Tibial artery (tissue), 4 donors: ENCODE measurements around the gene RNF167.
A peak's percentile ranks its signal among the peaks of the same experiment; 100 is the strongest.

ENCODE experiments used
- DNase-seq, 2 donors: peaks; one replicate each; pipeline ENCODE4 v3.0.0-alpha.2; 2019
- H3K27ac ChIP-seq, 2 donors: fragments of 200-600 bp; sonication (generic) in 1 of 2; 1 replicate in 1 of 2; 2 replicates in 1 of 2; pipeline ENCODE4 v1.5.1; 2018 to 2019; ENCODE audit warnings: mild to moderate bottlenecking in 1 of 2
- H3K27me3 ChIP-seq, 2 donors: fragments of 200-600 bp; sonication (generic) in 1 of 2; one replicate each; pipeline versions ENCODE4 v1.5.1 to v1.6.0; 2016 to 2019
- H3K36me3 ChIP-seq, 3 donors: fragments of 200-600 bp; sonication (generic) in 2 of 3; one replicate each; pipeline ENCODE4 v1.5.1; 2016 to 2019; ENCODE audit warnings: mild to moderate bottlenecking in 2 of 3
- H3K4me1 ChIP-seq, 4 donors: fragments of 200-600 bp; sonication (generic) in 2 of 4; 1 replicate in 3 of 4; 2 replicates in 1 of 4; pipeline ENCODE4 v1.5.1; 2016 to 2019
- H3K4me3 ChIP-seq, 2 donors: fragments of 200-600 bp; sonication (generic) in 1 of 2; 1 replicate in 1 of 2; 2 replicates in 1 of 2; pipeline ENCODE4 v1.5.1; 2018 to 2019; ENCODE audit warnings: mild to moderate bottlenecking in 2 of 2
- H3K9me3 ChIP-seq, 3 donors: fragments of 200-600 bp; sonication (generic) in 1 of 3; one replicate each; pipeline ENCODE4 v1.5.1; 2016 to 2019
- intact Hi-C: fragments of 100-400 bp; cut with DNase I; formaldehyde crosslinking; loops from one replicate; pipeline ENCODE4 v1.15.0; 2023; ENCODE audit warnings: low total_unique reads
- TF ChIP-seq, protein P1 (sequence below), 2 experiments: fragments of 200-600 bp in 1 of 2; fragments of 450-650 bp in 1 of 2; IDR thresholded peaks; one replicate each; pipeline ENCODE4 v1.5.1; 2017 to 2019; ENCODE audit warnings: antibody characterized with exemption in 2 of 2, mild to moderate bottlenecking in 1 of 2, moderate library complexity in 1 of 2

Gene RNF167

GRCh38 chr17:4942760-4943508, 2.9 kb downstream of the RNF167 start:
- intact Hi-C loops: no loop called here
- peaks cover 9 to 71% (median 60%) of the 10 kb centered on the region in 4 donors for H3K4me1 ChIP-seq
- H3K27me3 ChIP-seq: no peaks in the 10 kb centered on the region
- H3K36me3 ChIP-seq: peaks cover 46 to 55% (median 46%) of the 10 kb centered on the region in 3 donors
- H3K4me3 ChIP-seq: no peak overlapping the region
- TF ChIP-seq, protein P1, sequence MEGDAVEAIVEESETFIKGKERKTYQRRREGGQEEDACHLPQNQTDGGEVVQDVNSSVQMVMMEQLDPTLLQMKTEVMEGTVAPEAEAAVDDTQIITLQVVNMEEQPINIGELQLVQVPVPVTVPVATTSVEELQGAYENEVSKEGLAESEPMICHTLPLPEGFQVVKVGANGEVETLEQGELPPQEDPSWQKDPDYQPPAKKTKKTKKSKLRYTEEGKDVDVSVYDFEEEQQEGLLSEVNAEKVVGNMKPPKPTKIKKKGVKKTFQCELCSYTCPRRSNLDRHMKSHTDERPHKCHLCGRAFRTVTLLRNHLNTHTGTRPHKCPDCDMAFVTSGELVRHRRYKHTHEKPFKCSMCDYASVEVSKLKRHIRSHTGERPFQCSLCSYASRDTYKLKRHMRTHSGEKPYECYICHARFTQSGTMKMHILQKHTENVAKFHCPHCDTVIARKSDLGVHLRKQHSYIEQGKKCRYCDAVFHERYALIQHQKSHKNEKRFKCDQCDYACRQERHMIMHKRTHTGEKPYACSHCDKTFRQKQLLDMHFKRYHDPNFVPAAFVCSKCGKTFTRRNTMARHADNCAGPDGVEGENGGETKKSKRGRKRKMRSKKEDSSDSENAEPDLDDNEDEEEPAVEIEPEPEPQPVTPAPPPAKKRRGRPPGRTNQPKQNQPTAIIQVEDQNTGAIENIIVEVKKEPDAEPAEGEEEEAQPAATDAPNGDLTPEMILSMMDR (IDR thresholded peaks at IDR 0.05): no peak
- no peaks in the 10 kb centered on the region for H3K9me3 ChIP-seq
- H3K27ac ChIP-seq: peak overlapping the region; percentile 95 to 99
- peak in 1 of 2 donors; percentile 41 for DNase-seq

- no peak for DNase-seq
- Histone ChIP-seq H3K4me1 (peaks cover 7 to 59% (median 48%) of the 10 kb centered on the region in 4 donors), H3K36me3 (peaks cover 43 to 54% (median 45%) of the 10 kb centered on the region in 3 donors), H3K27me3 (no peaks in the 10 kb centered on the region), H3K27ac (peak overlapping the region; percentile 95 to 99), H3K4me3 (no peak overlapping the region), H3K9me3 (no peaks in the 10 kb centered on the region)
- intact Hi-C loops: no loop called here
- TF ChIP-seq, protein P1 (IDR thresholded peaks at IDR 0.05): no peak
Observed at GRCh38 chr17:4944163-4944553, 4.1 kb downstream of the RNF167 start.

DNA sequence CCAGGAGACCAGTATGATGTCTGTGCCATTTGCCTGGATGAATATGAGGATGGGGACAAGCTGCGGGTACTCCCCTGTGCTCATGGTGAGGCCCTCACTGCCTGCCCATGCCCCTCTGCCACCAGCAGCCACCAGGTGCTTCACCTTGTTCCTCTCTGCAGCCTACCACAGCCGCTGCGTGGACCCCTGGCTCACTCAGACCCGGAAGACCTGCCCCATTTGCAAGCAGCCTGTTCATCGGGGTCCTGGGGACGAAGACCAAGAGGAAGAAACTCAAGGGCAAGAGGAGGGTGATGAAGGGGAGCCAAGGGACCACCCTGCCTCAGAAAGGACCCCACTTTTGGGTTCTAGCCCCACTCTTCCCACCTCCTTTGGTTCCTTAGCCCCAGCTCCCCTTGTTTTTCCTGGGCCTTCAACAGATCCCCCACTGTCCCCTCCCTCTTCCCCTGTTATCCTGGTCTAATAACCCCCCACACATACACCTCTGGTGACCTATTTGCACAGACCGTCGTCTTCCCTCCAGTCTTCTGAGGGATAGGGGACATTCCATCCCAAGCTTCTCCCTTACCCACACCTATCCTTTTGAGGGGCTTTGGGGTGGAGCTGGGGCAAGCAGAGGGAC, 4.6 kb downstream of the RNF167 start:
- intact Hi-C loops: loop anchor here (5.0 kb wide), 1 partner anchor 53 kb away; the partner anchor contains the start of genes INCA1 and KIF1C
- Histone ChIP-seq H3K4me1 (peaks cover 6 to 56% (median 45%) of the 10 kb centered on the region in 4 donors), H3K9me3 (no peaks in the 10 kb centered on the region)

DNA sequence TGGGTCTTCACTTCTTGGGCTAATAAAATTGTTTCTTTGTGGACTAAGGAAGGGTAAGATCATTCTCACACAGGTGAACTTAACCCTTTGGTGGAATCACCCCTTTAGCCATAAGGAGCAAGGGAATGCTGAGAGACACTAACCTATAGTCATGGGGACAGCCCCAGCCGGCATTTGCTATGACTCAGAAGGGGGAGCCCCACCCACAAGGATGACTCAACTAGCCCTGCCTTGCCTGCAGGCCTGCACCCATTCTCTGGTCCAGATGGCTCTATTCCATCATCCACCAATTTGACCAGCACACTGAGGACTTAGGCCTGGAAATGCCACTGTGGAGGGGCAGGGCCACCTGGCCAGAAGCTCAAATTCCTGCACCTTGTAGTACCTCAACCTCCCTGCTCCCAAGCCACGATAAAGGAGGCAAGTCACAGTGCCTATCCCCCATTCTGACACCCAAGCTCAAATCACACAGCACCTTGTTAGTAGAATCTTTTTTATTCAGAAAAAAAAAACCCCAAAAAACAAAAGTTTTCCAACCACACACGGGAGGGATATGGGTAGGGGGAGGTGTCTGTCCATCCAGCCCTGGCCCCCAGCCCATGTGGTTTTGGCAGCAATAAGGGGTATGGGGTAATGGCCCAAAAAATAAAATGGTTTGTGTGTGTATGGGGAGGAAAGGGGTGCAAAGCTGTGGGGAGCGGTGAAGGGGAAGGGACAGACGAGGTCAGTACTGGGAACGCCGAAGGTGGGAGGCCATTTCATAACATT, 5.3 kb downstream of the RNF167 start:
- Histone ChIP-seq H3K4me3 (peak overlapping the region; percentile 93 to 100), H3K27ac (peak overlapping the region; percentile 95 to 99), H3K9me3 (no peaks in the 10 kb centered on the region), H3K4me1 (peaks cover 6 to 61% (median 50%) of the 10 kb centered on the region in 4 donors), H3K27me3 (no peaks in the 10 kb centered on the region), H3K36me3 (peaks cover 43 to 54% (median 45%) of the 10 kb centered on the region in 3 donors)
- peak; percentile 86 to 92 for DNase-seq
- TF ChIP-seq, protein P1 (IDR thresholded peaks at IDR 0.05): no peak
- intact Hi-C loops: loop anchor here (5.0 kb wide), 1 partner anchor 52 kb away; the partner anchor contains the start of genes INCA1 and KIF1C

More for the DNA sequence above, 4.6 kb downstream of the RNF167 start:
- DNase-seq: no peak
- TF ChIP-seq, protein P1 (IDR thresholded peaks at IDR 0.05): no peak
- Histone ChIP-seq H3K27ac (peak overlapping the region; percentile 95 to 99), H3K4me3 (peak overlapping the region in 1 of 2 donors; percentile 93), H3K27me3 (no peaks in the 10 kb centered on the region), H3K36me3 (peaks cover 43 to 54% (median 45%) of the 10 kb centered on the region in 3 donors)

- Histone ChIP-seq H3K27ac (peak overlapping the region; percentile 95 to 99), H3K4me1 (peaks cover 6 to 64% (median 52%) of the 10 kb centered on the region in 4 donors), H3K36me3 (peaks cover 43 to 54% (median 45%) of the 10 kb centered on the region in 3 donors), H3K4me3 (peak overlapping the region; percentile 93 to 100), H3K27me3 (no peaks in the 10 kb centered on the region), H3K9me3 (no peaks in the 10 kb centered on the region)
- intact Hi-C loops: loop anchor here (5.0 kb wide), 1 partner anchor 51 kb away; the partner anchor contains the start of genes INCA1 and KIF1C
- DNase-seq: no peak
- TF ChIP-seq, protein P1 (IDR thresholded peaks at IDR 0.05): no peak
Observed at GRCh38 chr17:4945944-4946280, 5.8 kb downstream of the RNF167 start.
